GM19395 (cell line): ENCODE measurements around the gene HEATR5B.
"Not testable (repeated sequence)": the region's sequence is repeated elsewhere in the genome, so short reads cannot be mapped to it uniquely, and the experiment has no call there.

ENCODE experiments used
- ATAC-seq: cut with Tn5 transposase; IDR thresholded peaks from one replicate; pipeline ENCODE4 v1.9.1; 2021; ENCODE audit warnings: mild to moderate bottlenecking, moderate library complexity; ENCODE audit not compliant: unreplicated experiment

HEATR5B gene

DNA sequence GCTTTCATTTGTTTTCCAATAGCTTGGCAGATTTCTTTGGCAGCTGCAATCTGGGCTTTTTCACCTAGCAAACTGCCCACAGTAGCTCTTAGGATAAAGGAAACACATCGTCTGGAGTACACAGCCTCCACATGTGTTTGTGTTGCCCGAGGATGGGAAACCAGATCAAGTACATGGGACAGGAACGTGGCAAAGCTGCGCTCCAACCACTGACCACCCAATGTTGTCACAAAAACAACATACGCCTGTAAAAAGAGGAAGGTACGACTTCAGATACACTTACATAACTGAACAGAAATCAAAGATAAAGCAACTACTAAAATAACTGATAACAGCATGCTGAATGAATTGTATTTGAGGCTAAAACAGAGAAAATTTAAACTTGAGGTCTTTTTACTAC is 15.5 kb downstream of the HEATR5B start:
- ATAC-seq, result no peak

DNA sequence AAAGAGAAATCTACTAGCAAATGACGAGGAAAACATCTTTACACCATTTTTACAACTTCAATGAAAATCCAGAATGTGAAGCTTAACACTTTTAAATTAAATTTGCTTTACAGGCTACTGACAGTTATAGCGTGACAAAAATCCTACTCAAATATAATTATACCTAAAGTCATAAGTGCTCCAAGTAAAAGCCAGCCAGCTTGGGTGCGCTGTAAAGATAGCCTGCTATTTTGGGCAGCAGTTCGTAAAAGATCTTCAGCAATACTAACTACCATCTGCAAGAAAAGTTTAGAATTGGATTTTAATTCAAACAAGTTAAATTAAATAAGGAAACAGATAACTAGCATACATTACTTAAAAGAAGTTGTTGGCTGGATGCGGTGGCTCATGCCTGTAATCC is 22.4 kb downstream of the HEATR5B start:
- ATAC-seq, result no peak

DNA sequence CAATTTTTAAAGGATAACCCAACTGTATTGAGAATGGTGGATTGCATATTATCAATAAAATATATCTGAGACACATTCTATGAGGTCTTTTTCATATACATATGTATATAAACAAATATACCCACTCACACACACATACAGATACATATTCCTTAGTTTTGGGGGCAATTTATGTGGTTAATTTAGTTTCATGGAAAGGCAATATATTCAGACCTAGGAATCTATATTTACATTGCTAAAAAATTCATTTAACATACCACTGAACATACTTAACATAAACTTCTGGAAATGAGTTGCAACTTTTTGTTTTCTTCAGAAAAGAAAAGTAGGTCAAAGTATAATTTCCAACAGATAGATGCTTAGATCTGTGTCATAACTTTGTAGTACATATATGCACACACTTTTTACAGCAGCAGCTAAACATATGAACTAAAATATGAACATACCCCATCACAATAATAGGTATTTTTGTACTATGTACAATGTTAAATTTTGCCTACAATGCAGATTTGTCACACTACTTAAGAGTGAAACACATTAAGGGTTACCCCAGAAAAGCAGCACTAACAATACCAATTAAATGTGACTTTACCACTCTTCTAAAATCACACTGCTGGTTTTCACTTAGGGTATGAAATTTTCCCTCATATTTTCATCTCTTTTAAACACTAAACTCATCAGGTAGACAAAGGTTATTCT is 23.0 kb downstream of the HEATR5B start:
- ATAC-seq, result no peak

DNA sequence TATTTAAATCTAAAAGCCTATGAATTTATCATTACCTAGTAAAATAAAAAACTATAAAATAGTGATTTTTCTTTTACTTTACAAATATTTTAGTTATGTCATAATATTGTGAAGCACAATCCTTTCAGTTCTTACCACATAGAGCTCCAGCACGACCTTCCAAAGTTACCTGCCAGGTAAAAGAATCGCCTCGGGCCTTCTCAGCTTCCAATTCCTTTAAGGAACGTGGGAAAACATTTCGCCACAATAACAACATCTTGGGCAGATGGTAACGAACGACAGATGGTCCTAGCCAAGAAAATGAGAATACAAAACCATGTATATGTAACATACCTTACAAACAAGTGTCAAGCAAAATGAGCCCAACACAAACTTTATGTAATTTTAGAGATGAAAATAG is 23.7 kb downstream of the HEATR5B start:
- ATAC-seq, result no peak

DNA sequence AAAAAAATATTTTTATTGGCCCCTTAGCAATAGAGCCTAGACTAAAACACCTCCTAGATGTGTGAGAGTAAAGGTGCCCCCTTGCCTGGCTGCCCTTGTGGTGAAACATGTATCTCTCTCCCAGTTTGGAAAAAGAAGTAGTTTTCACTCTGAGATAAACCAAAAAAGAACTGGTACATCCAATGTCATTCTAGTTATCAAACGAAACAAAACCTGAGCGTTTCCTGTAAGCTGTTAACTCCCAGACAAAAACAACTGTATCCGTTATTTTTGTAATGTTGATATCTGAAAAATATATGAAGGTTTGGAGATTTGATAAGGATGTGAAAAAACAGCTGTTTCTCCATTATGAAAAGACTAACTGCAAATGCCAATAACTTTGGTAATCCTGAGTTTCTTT is 24.3 kb downstream of the HEATR5B start:
- ATAC-seq, result no peak

DNA sequence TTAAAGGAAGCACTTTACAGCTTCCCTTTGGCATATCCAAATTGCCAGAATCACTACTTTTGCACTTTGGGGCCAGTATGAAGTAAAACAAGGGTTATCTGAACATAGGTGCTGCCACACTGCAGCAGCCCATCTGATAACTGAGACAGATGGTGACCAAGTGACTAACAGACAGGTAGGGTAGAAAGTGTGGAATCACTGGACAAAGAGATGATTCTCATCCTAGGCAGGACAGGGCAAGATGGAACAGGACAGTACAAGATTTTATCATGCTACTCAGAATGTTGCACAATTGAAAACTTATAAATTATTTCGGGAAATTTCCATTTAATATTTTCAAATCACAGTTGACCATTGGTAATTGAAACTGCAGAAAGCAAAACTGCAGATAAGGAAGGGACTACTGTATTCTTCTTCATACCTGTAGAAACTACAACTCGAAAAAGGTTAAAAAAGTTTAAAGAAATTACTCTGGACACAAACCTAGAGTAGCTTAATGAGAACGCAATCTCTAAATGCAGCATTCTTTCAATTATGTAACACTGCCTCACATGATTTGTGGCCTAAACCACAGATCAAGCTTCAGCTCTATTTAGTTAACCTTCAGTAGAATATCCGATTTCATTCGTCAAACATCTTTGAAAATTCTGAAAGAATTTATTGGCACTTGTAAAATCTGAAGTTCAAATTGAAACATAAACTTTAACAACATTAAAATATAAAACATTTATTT is 31.4 kb downstream of the HEATR5B start:
- ATAC-seq, result no peak

DNA sequence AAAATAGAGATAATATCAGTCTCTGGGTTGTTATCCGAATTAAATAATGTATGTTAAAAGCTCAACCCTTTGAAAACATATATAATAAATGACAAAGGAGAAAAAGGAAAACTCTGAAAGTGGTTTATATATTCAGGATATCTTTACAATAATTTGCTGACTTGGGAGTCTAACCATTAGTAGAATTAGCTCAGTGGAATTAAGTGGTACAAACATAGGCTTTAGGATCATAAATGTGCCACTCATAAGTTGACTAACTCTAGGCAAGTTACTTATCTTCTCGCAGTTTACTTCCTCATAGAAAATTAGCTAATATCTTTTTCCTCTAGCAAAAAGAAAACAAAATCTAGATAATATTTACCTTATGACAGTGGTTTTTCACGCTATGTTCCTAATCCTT is 44.6 kb downstream of the HEATR5B start:
- no peak for ATAC-seq

DNA sequence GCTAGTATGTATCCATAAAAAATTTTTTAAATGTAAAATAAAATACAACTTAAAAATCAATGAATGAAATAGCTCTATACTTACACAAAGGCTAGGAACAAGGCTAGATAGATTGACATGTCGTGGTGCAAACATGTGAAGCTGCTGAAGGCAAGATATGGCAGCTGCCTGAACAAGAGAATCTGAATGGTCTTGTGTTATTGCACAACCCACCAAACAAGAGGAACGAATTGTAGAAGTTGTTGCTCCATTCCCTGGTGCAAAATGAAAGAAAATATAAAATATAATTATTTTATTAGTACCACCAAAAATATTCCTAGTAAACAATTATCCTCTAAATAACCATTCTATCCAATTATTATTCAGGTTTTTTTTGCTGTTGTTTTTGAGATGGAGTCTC is 46.4 kb downstream of the HEATR5B start:
- no peak for ATAC-seq

DNA sequence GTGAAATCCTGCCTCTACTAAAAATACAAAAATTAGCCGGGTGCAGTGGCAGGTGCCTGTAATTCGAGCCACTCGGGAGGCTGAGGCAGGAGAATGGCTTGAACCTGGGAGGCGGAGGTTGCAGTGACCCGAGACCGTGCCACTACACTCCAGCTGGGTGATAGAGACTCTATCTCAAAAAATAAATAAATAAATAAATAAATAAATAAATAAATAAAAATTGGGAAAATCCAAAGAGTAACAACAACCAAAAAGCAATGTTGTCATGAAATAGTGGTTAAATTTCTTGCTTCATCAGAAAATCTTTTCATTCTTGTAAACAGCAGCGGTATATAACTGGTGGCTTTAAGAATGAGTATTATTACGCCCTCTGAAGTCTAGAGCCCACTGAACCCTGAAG is 54.4 kb downstream of the HEATR5B start:
- no peak for ATAC-seq

DNA sequence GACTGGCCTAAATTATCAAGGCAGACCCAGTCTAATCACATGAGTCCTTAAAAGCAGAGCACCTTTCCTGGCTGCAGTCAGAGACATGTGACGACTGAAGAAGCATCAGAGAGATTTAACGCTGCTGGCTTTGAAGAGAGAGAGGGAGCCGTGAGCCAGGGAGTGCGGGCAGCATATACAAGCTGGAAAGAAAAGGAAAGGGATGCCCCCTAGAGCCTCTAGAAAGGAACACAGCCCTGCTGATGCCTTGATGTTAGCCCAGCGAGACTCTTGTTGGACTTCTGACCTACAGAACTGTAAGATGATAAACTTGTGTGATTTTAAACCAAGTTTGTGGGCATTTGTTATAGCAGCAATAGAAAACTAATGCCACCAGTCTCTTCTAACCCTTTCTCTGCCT is 58.1 kb downstream of the HEATR5B start:
- no peak for ATAC-seq

DNA sequence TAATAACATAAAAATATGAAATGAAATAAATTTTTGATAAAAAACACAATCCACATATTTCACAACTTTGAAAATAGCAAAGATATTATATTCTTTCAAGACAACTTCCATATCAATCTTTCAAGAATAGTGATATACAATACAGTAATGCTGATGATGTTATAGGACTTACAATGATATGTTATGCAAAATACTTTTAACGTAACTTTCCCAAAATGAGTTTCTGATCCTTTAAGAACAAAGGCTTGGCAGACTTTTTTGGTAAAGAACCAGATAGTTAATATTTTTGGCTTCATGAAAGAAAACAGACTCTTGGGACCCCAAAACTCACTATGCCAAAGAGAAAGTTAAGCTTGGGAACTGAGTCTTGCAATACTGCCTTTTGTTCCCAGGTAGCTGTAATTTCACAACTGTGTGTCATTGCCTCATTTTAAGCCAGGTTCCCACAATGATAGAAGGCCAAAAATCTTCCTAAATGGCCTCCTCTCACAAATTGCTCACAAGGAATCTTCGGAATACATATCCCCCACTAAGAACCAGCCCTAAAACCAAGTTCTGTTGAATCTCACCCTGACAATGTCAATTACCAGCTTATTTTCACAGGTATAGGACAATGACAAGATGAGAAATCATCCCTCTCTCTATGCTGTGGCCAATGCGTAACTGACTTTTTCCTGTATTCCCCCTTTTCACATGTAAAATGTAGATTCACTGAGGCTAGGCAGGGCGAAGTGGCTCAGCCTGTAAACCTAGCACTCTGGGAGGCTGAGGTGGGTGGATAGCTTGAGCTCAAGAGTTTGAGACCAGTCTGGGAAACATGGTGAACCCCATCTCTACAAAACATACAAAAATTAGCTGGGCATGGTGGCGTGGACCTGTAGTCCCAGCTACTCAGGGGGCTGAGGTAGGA is 63.0 kb downstream of the HEATR5B start:
- ATAC-seq, result no peak

DNA sequence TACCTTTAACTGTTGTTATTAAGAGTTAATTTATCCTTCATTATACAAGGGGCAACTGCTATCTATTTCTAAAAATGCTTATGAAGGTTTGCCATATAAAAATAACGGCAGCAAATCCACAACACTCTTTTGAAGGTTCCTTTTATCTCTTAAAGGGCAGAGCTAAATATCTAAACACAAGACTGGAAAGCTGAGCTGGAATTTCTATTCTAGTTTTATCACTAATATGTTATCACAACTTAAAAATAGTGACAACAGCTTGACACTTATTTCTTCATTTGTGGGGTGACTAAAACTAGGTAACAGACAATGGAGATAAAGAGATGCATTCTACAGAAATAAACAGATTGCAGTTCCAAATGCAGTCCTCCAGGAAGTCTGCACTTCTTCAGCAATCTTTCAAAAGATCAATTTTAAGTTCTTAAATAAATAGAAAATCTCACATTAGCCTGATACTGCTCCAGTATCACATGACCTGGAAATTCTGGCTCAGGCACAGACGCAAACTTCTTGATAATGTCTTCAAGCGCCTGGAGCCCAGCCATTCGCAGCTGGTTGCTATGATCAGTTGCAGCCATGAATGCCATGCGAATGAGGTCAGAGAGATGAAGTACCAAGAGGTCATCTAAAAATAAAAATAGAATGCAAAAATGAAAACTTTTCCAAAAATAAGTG is 63.8 kb downstream of the HEATR5B start:
- ATAC-seq, result no peak

DNA sequence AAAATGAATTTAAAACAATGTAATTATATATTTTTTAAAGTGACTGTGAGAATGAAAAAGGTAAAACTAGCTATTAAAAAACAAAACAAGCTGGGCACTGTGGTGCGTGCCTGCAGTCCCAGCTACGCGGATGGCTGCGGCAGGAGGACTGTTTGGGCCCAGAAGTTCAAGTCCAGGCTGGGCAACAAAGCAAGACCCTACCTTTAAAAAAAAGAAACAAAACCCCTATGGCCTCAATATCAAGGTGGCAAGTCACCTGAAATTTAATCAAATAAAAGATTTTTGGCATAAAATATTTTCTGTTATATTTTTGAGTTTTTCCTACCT is 70.9 kb downstream of the HEATR5B start:
- peak; percentile 21 for ATAC-seq

DNA sequence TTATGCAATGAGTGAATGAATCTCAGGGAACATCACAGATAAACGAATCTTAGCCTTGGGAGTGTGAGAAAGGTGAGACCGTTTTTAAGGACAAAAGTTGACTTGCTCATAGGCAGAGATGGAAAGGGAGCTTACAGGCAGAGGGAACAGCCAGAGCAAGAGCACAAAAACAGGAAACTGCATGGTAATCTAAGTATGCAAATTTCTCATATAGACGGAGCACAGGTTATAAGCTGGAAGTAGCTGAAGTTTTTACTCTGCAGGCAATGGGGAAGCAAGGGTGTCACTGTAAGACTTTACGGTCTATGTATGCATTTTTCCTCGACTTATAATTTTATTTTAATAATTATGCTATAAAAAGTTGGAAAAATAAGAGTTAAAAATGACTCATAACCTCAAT is 73.0 kb downstream of the HEATR5B start:
- no peak for ATAC-seq

DNA sequence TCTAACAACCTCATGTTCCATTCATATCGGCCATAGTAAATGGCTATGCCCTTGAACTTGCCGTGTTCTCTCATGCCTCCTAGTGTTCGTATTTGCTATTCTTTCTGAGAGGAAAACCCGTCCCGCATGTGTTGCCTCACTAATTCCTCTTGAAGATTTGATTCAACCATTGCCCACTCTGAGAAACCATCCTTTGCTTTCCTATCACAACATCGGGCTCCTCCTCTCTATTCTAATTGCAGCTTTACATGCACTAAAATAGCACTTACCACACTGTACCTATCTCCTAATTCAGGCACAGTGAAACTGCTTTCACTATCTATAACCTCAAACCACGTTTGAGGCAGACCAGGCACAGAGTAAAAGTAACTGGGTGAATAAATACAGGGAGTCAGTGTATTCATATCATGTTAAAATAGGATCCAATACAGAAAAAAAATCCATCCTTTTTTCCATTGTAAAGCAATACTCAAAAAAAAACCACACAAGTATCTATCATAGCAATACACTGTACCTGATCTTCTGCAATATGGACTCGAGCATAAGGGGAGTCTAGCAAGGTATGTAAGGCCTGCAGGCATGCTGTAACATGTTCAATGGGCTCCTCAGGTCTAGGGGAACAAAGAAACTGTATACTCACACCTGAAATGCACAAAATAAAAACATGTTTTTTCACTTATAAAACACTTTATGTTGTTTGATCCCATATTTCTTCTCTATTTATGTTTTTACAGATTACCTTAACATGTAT is 78.9 kb downstream of the HEATR5B start:
- peak; percentile 100 for ATAC-seq

DNA sequence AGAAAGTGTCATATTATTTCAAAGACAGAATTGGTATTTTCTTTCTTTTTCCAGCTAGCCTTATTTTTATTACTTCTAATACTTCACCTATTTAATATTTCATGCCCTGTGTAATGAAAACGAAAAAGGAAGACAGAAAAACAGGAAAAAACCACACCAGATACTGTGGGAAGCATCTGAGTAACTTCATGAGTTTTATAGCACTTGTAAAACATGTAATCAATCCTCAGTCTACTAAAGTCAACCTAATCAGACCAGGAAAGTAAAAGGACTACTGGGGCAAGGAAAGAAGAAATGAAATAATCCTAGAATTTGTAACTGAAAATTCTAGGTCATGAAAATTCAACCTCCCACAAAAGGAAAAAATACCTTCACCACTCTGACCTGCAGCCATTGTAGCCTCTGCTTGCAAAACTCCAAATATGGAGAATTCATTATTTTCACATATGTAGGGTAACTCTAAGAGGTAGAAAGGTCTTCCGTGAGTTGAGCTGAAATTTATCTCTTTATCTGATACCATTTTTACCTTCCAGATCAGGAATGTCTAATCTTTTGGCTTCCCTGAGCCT is 83.1 kb downstream of the HEATR5B start:
- no peak for ATAC-seq

DNA sequence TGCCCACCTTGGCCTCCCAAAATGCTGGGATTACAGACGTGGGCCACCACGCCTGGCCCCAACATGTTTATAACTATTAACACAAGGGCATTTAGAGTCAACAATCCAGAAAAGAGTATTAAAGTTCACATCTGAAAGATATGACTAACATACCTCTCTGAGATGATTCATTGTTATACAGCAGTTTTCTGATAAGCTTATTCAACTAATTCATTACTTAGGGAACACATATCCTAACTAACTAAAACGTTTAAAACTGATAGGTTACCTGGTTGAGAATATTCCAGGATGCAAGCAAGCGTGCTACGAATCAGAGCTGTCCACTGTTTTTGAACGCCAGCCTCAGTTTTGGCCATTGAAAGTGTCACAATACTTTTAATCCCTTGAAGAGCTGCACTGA is 83.9 kb downstream of the HEATR5B start:
- no peak for ATAC-seq

DNA sequence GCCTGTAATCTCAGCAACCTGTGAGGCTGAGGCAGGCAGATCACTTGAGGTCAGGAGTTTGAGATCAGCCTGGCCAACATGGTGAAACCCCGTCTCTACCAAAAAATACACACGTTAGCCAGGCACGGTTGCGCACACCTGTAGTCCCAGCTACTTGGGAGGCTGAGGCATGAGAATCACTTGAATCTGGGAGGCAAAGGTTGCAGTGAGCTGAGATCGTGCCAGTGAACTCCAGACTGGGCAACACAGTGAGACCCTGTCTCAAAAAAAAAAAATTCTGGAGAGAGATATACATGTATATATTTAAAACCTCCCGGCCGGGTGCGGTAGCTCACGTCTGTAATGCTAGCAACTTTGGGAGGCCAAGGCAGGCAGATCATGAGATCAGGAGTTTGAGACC is 84.8 kb downstream of the HEATR5B start:
- not testable (repeated sequence) for ATAC-seq

DNA sequence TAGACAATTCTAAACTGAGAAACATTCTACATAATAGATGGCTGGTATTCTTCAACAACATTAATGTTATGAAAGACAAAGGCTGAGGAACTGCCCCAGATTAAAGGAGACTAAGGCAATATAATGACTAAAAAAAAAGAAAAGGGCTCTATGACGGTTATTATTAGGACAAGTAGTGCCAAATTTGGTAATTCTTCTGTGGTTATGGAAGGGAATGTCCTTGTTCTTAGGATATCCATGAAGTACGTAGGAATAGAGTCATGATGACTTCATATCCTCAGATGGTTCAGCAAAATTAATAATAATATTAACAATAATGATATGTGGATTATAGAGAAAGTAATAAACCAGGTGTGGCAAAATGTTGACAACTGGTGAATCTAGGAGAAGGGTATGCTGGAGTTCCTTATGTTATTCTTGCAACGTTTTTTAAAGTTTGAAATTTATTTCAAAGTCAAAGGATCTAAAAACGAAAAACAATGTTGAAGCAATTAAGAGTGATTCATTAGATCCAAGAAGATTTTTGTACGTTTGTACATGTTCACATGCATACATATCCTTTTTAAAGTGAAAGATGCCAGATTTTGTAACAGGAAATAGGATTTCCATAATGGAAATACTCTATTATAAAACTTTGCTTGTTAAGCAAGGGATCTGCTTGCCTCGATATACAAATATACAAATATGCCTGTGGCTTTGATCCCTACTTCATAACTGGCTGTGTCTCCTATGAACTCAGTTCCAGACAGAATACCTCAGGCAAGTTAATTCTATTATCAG is 90.1 kb downstream of the HEATR5B start:
- no peak for ATAC-seq
